GM18870 (cell line): ENCODE results near the gene FSTL4.

ENCODE experiments used
- ATAC-seq: cut with Tn5 transposase; IDR thresholded peaks from one replicate; pipeline ENCODE4 v1.9.1; 2021; ENCODE audit warnings: moderate library complexity; ENCODE audit not compliant: unreplicated experiment

Gene FSTL4

GRCh38 chr5:133251296-133252132, 360.8 kb downstream of the FSTL4 start:
- ATAC-seq, result no peak

- no peak for ATAC-seq
Observed at GRCh38 chr5:133250527-133250926, 361.8 kb downstream of the FSTL4 start.

- ATAC-seq, result no peak
Observed at GRCh38 chr5:133249593-133249992, 362.7 kb downstream of the FSTL4 start.

- no peak for ATAC-seq
Observed at GRCh38 chr5:133247881-133248624, 364.3 kb downstream of the FSTL4 start.

GRCh38 chr5:133247151-133247709, 365.1 kb downstream of the FSTL4 start:
- ATAC-seq, result no peak

- ATAC-seq, result no peak
Observed at GRCh38 chr5:133246376-133247150, 365.8 kb downstream of the FSTL4 start.

GRCh38 chr5:133246053-133246370, 366.3 kb downstream of the FSTL4 start:
- ATAC-seq, result no peak

- ATAC-seq, result no peak
Observed at GRCh38 chr5:133245191-133246052, 366.9 kb downstream of the FSTL4 start.

GRCh38 chr5:133244242-133244641, 368.1 kb downstream of the FSTL4 start:
- ATAC-seq, result peak; percentile 48

- ATAC-seq, result no peak
Observed at GRCh38 chr5:133243196-133243595, 369.1 kb downstream of the FSTL4 start.

- no peak for ATAC-seq
Observed at GRCh38 chr5:133242221-133242835, 370.0 kb downstream of the FSTL4 start.

GRCh38 chr5:133241179-133242092, 370.9 kb downstream of the FSTL4 start:
- no peak for ATAC-seq

- peak; percentile 50 for ATAC-seq
Observed at GRCh38 chr5:133240425-133241091, 371.8 kb downstream of the FSTL4 start.

- ATAC-seq, result no peak
Observed at GRCh38 chr5:133238426-133239205, 373.7 kb downstream of the FSTL4 start.

GRCh38 chr5:133236976-133237375, 375.4 kb downstream of the FSTL4 start:
- ATAC-seq, result no peak

- ATAC-seq, result no peak
Observed at GRCh38 chr5:133236541-133236951, 375.8 kb downstream of the FSTL4 start.

GRCh38 chr5:133235696-133236426, 376.5 kb downstream of the FSTL4 start:
- no peak for ATAC-seq
